ENCODE data around the gene EID1. TPM values are rescaled to one million over a fixed set of nuclear protein-coding genes. Genes with fewer than 3 reads are reported as not detected.

EID1 gene
- total and polyA plus RNA-seq, 9 of the 15 experiments (the other 6 are each of a cell fraction or from before 2014, with no cell fraction given), result 46.5 to 211 (median 143) TPM

- in situ Hi-C loops (cut with MboI) (no loop called here), intact Hi-C loops (cut with micrococcal nuclease) (no loop called here)
- Histone ChIP-seq H3K9ac (ENCODE audit: insufficient read depth in 1 of 2, low read depth in 2 of 2, low read length in 2 of 2) (no peak overlapping the region), H3K27ac (ENCODE audit: extremely low read depth, low read depth, low read length) (no peak overlapping the region), H2AFZ (ENCODE audit: low read depth, low read length) (no peak overlapping the region), H3K36me3 (ENCODE audit: control insufficient read depth, insufficient read depth, low read length) (no peaks in the 10 kb centered on the region), H3K9me1 (ENCODE audit: control insufficient read depth, insufficient read depth, low read length) (no peaks in the 10 kb centered on the region), H3K4me2 (ENCODE audit: insufficient read depth, low read length) (no peak overlapping the region), H3K4me3 (no peak overlapping the region), H3K79me2 (ENCODE audit: control insufficient read depth, insufficient read depth, low read length) (no peaks in the 10 kb centered on the region), H3K9me3 (replicated peaks; ENCODE audit: control insufficient read depth, insufficient read depth, low read depth, low read length) (peaks cover 3% of the 10 kb centered on the region; the same call in 1 of the 2 replicates), H3K27me3 (ENCODE audit: control insufficient read depth in 2 of 2, insufficient read depth in 2 of 2, low read length in 2 of 2) (no peaks in the 10 kb centered on the region; a peak in 1 of 5 replicates), H4K20me1 (replicated peaks; ENCODE audit: control insufficient read depth, insufficient read depth, low read length) (no peaks in the 10 kb centered on the region), H3K4me1 (replicated peaks in 1 of 2; ENCODE audit: control insufficient read depth in 2 of 2, insufficient read depth in 2 of 2, low read length in 2 of 2) (no peaks in the 10 kb centered on the region)
- no peak for DNase-seq (ENCODE audit: extremely low read depth in 1 of 4, low spot score in 3 of 4)
- ChIA-PET POLR2A (no interaction called here), CTCF (ENCODE audit: low intra/inter-chr PET ratio) (no interaction called here)
- TF ChIP-seq RBM25 (IDR thresholded peaks at IDR 0.05; ENCODE audit: low read depth, low read length, severe bottlenecking) (no peak), ZNF639 (CRISPR knock-in tag; conservative IDR thresholded peaks at IDR 0.05 in 1 of 2, IDR thresholded peaks at IDR 0.05 in 1 of 2) (no peak), NFE2L1 (tag; IDR thresholded peaks at IDR 0.05; ENCODE audit: borderline replicate concordance, low read depth) (no peak), TGIF2 (CRISPR knock-in tag; IDR thresholded peaks at IDR 0.05) (no peak), E2F5 (CRISPR knock-in tag; IDR thresholded peaks at IDR 0.05) (no peak), KLF13 (tag; IDR thresholded peaks at IDR 0.05; ENCODE audit: borderline replicate concordance, low read depth) (no peak), IRF2 (CRISPR knock-in tag; IDR thresholded peaks at IDR 0.05) (no peak), CBX5 (IDR thresholded peaks at IDR 0.05; ENCODE audit: borderline replicate concordance, low read depth) (no peak), NFRKB (IDR thresholded peaks at IDR 0.05; ENCODE audit: low read depth) (no peak), TBP (optimal IDR thresholded peaks at IDR 0.05; ENCODE audit: low read depth, low read length) (no peak), U2AF1 (optimal IDR thresholded peaks at IDR 0.05; ENCODE audit: low read depth, low read length) (no peak), HINFP (tag; conservative IDR thresholded peaks at IDR 0.05; ENCODE audit: low read depth) (no peak)
- no peak for FAIRE-seq
- BruUV-seq (replicated peaks), result no TSS peak
- ATAC-seq, result no peak
Measured at GRCh38 chr15:48828906-48829305, 49.0 kb upstream of the EID1 start.
